Breast epithelium (tissue), 4 donors: ENCODE measurements around the gene PIK3R6. TPM values are rescaled to one million over a fixed set of nuclear protein-coding genes. Genes with fewer than 3 reads are reported as not detected.

Source experiments
- DNase-seq, 2 donors: peaks; one replicate each; pipeline ENCODE4 v3.0.0-alpha.2; 2019; ENCODE audit warnings: low spot score in 2 of 2
- H3K27ac ChIP-seq, 2 donors: fragments of 200-600 bp; sonication (generic) in 1 of 2; one replicate each; pipeline ENCODE4 v1.5.1; 2016 to 2019; ENCODE audit warnings: mild to moderate bottlenecking in 1 of 2
- H3K27me3 ChIP-seq, 2 donors: fragments of 200-600 bp; sonication (generic) in 1 of 2; one replicate each; pipeline versions ENCODE4 v1.5.1 to v1.6.0; 2017 to 2019; ENCODE audit warnings: control low read depth in 1 of 2, mild to moderate bottlenecking in 1 of 2
- H3K36me3 ChIP-seq: fragments of 200-600 bp; one replicate; pipeline ENCODE4 v1.5.1; 2019
- H3K4me1 ChIP-seq, 2 donors: fragments of 200-600 bp; sonication (generic); one replicate each; pipeline ENCODE4 v1.5.1; 2016 to 2019; ENCODE audit warnings: control low read depth in 1 of 2
- H3K4me3 ChIP-seq, 3 donors: fragments of 200-600 bp; sonication (generic); 1 replicate in 2 of 3; 2 replicates in 1 of 3; pipeline ENCODE4 v1.5.1; 2016 to 2019; ENCODE audit warnings: mild to moderate bottlenecking in 3 of 3, moderate library complexity in 2 of 3
- H3K9me3 ChIP-seq, 2 donors: fragments of 200-600 bp; sonication (generic) in 1 of 2; one replicate each; pipeline ENCODE4 v1.5.1; 2016 to 2019; ENCODE audit warnings: control low read depth in 1 of 2
- CTCF ChIP-seq, 3 donors: fragments of 450-650 bp; IDR thresholded peaks; one replicate each; pipeline ENCODE4 v1.5.1; 2016 to 2017; ENCODE audit warnings: antibody characterized with exemption in 3 of 3, mild to moderate bottlenecking in 3 of 3, moderate library complexity in 3 of 3
- POLR2A ChIP-seq: fragments of 450-650 bp; IDR thresholded peaks from one replicate; pipeline ENCODE4 v1.6.1; 2016; ENCODE audit warnings: antibody characterized with exemption, mild to moderate bottlenecking, moderate library complexity
- POLR2AphosphoS5 ChIP-seq, 3 donors: sonication (generic); formaldehyde crosslinking; IDR thresholded peaks; one replicate each; pipeline ENCODE4 v1.6.1; 2017; ENCODE audit warnings: antibody characterized with exemption in 3 of 3
- intact Hi-C: fragments of 100-400 bp; cut with DNase I; formaldehyde crosslinking; loops from one replicate; pipeline ENCODE4 v1.15.1; 2023; ENCODE audit warnings: low total_unique reads
- total RNA-seq, 3 donors: library from RNA; depleted of rRNA; stranded (reverse); fragments of >200 nt; gene quantifications; one replicate each; pipeline ENCODE4 v1.1.0, GENCODE V29; 2016

PIK3R6 gene
- total RNA-seq, 3 donors from 2014 or later, result under 0.01 to 2.9 (median 2.5) TPM

- H3K27ac ChIP-seq, result no peak overlapping the region
- DNase-seq, result no peak
- H3K27me3 ChIP-seq, result no peaks in the 10 kb centered on the region
- no peaks in the 10 kb centered on the region for H3K36me3 ChIP-seq
- intact Hi-C loops, result loop anchor here (5.0 kb wide), 1 partner anchor 633 kb away; no protein-coding TSS in a partner anchor
- H3K4me1 ChIP-seq, result no peaks in the 10 kb centered on the region
- TF ChIP-seq POLR2A (no peak), POLR2AphosphoS5 (IDR thresholded peaks at IDR 0.05) (no peak), CTCF (IDR thresholded peaks at IDR 0.05) (no peak)
- H3K4me3 ChIP-seq, result no peak overlapping the region
- peaks cover 0 to 5% of the 10 kb centered on the region in 2 donors for H3K9me3 ChIP-seq
Observed at GRCh38 chr17:8789743-8790142, 77.7 kb downstream of the PIK3R6 start.

- no peak overlapping the region for H3K4me3 ChIP-seq
- intact Hi-C loops, result loop anchor here (5.0 kb wide), 1 partner anchor 633 kb away; no protein-coding TSS in a partner anchor
- no peaks in the 10 kb centered on the region for H3K27me3 ChIP-seq
- peaks cover 0 to 5% of the 10 kb centered on the region in 2 donors for H3K9me3 ChIP-seq
- H3K4me1 ChIP-seq, result no peaks in the 10 kb centered on the region
- TF ChIP-seq POLR2A (no peak), POLR2AphosphoS5 (IDR thresholded peaks at IDR 0.05) (no peak), CTCF (IDR thresholded peaks at IDR 0.05) (no peak)
- H3K36me3 ChIP-seq, result no peaks in the 10 kb centered on the region
- H3K27ac ChIP-seq, result no peak overlapping the region
- DNase-seq, result no peak
Observed at GRCh38 chr17:8788998-8789397, 78.5 kb downstream of the PIK3R6 start.

GRCh38 chr17:8785547-8786413, 81.7 kb downstream of the PIK3R6 start:
- Histone ChIP-seq H3K9me3 (no peaks in the 10 kb centered on the region), H3K27me3 (no peaks in the 10 kb centered on the region), H3K27ac (no peak overlapping the region), H3K4me3 (no peak overlapping the region), H3K36me3 (no peaks in the 10 kb centered on the region), H3K4me1 (no peaks in the 10 kb centered on the region)
- intact Hi-C loops, result loop anchor here (5.0 kb wide), 1 partner anchor 637 kb away; no protein-coding TSS in a partner anchor
- peak; percentile 44 to 76 for DNase-seq
- TF ChIP-seq POLR2A (no peak), CTCF (IDR thresholded peaks at IDR 0.05) (peak; percentile 43 to 71 (median 70)), POLR2AphosphoS5 (IDR thresholded peaks at IDR 0.05) (no peak)

GRCh38 chr17:8782176-8782575, 85.3 kb downstream of the PIK3R6 start:
- TF ChIP-seq CTCF (IDR thresholded peaks at IDR 0.05) (no peak), POLR2A (no peak), POLR2AphosphoS5 (IDR thresholded peaks at IDR 0.05) (no peak)
- H3K27ac ChIP-seq, result peak overlapping the region in 1 of 2 donors; percentile 20
- H3K36me3 ChIP-seq, result no peaks in the 10 kb centered on the region
- intact Hi-C loops, result no loop called here
- H3K9me3 ChIP-seq, result no peaks in the 10 kb centered on the region
- DNase-seq, result no peak
- no peak overlapping the region for H3K4me3 ChIP-seq
- no peaks in the 10 kb centered on the region for H3K4me1 ChIP-seq
- no peaks in the 10 kb centered on the region for H3K27me3 ChIP-seq

GRCh38 chr17:8781776-8782175, 85.7 kb downstream of the PIK3R6 start:
- intact Hi-C loops, result no loop called here
- no peak for DNase-seq
- Histone ChIP-seq H3K27ac (no peak overlapping the region), H3K36me3 (no peaks in the 10 kb centered on the region), H3K9me3 (no peaks in the 10 kb centered on the region), H3K4me1 (no peaks in the 10 kb centered on the region), H3K27me3 (no peaks in the 10 kb centered on the region), H3K4me3 (no peak overlapping the region)
- TF ChIP-seq CTCF (IDR thresholded peaks at IDR 0.05) (no peak), POLR2AphosphoS5 (IDR thresholded peaks at IDR 0.05) (no peak), POLR2A (no peak)
